HG02759 (cell line): ENCODE results near the gene TUBGCP6.
"Not testable (repeated sequence)": the region's sequence is repeated elsewhere in the genome, so short reads cannot be mapped to it uniquely, and the experiment has no call there.

Experiments
- ATAC-seq: cut with Tn5 transposase; IDR thresholded peaks from one replicate; pipeline ENCODE4 v1.9.1; 2021; ENCODE audit warnings: mild to moderate bottlenecking, moderate library complexity; ENCODE audit not compliant: unreplicated experiment

The TUBGCP6 gene

DNA sequence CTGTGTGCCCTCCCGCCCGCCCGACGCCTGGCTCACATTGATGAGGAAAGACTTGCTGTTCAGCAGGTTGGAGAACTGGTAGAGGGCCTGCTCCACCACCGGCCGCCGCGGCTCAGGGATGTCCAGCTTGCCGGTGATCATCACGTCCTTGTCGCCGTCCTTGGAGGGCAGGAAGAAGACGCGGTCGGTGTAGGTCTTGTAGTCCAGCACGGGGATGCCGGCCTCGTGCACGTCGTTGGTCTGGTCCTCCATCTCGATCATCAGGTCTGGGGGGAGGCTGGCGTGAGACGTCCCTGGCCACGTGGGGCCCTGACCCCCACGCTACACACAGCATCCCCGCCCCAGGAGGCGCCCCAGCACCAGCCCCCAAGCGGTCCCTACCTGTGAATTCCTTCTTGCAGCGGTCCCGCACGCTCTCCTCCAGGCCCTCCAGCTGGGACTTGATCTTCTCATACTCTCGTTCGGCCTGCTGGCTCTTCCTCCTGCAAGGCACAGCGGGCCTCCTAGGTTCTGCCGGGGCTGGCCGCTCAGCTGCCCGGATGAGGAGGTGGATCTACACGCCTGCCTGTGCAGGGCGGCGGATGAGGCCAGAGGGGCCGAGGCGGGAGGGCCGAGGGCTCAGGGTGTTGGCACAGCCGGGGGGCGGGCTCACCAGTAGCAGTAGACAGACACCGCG lies 36.0 kb upstream of the TUBGCP6 start:
- no peak for ATAC-seq

DNA sequence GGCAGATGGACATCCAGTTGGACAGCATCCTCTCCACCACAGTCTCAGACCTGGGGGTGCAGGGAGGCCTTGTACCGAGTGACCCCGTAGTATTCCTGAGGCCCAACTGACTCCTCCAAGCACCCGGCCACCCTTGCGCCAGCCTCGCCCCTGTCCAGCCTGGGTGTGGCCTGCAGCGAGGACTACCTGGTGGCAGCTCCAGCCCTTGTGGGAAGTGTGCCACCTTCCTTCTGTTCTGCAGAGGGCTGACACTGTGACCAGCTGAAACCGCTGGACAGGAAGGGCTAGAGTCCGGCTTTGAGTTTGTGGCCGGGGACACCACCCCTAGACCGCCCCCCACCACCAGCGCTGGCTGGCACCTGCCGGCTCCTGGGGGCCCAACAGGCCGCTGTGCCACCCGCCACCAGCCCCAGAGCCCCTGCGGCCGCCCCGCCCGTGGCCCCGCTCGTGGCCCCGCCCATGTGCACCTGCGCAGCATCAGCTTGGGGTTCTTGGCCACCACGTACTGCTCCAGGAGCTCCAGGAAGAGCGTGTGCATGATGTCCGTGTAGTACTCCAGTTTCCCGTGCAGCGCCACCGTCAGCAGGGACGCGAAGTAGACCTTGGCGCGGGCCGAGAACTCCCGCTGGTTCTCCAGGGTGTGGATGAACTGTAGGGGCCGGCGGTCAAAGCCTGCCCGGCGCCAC lies 35.3 kb upstream of the TUBGCP6 start:
- no peak for ATAC-seq

DNA sequence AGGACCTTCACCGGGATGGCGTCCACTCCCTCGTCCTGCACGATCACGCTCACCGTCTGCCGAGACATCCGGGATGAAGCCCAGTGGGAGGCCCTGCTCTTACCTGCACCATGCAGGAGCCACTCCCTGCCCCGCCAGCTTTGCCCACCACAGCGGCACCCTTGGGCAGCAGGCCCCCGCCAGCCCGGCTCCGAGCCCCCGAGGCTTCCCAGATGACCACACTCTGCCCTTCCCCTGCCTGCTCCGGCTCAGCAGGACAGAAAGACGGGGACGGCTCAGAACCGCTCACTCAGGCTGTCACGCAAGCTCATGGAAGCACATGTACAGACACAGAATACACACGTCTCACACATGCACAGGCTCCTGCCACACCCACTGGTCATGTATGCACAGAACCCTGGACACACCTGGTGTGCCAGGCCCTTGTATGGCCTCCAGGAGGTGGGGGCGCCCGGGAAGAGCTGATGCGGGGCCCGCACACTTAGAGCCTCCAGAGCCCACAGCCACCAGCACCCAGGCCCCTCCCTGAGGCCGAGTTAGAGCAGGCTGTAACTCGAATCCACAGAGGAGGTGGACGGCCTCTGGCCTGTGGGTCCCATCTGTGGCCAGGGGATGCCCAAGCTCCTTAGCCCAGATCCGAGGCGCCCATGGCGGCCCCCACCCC lies 34.3 kb upstream of the TUBGCP6 start:
- ATAC-seq = no peak

DNA sequence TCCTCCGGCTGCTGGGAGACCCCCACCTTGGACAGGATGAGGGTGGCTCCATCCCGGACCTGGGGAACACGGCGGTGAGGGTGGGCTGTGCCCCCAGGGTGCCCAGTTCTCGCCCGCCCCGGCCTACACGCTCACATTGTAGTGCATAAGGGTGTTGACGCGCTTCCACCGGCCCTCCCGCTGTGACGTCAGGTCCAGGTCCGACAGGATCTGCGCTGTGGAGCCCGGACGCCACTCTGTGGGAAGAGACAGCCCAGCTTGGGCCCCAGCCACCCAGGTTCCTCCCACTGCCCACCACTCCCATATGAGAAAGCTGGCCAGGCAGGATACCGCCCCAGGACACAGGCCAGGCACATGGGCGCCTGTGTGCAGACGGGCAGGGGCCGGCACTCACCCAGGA lies 33.6 kb upstream of the TUBGCP6 start:
- ATAC-seq = no peak

DNA sequence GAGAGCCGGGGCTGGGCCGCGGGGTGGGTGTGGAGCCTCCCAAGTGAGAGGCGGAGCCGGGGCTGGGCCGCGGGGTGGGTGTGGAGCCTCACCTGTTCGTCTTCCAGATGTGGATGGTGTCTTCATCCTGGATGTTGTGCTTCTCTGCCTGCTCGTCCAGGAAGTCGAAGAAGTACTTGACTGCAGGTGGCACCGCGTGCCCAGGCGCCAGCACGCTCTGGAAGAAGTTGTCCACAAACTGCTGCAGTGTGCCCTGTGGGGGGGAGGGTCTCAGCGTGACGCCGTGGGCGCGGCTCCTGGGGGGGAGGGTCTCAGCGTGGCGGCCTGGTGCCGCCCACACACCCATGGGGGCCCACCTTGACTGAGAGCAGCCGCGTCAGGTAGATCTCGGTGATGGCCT lies 32.9 kb upstream of the TUBGCP6 start:
- no peak for ATAC-seq

DNA sequence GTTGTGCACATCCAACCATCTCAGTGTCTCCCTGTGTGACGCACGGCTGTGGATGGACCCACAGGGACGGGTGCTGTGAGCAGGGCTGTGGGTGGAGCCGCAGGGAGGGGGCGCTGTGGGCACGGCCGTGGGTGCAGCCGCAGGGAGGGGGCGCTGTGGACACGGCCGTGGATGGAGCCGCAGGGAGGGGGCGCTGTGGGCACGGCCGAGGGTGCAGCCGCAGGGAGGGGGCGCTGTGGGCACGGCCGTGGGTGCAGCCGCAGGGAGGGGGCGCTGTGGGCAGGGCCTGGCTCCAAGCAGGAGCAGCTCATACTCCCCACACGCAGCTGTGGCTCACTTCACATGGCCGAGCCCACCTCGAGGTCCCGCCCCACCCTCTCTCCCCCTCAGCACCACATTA lies 31.3 kb upstream of the TUBGCP6 start:
- peak; percentile 71 for ATAC-seq

DNA sequence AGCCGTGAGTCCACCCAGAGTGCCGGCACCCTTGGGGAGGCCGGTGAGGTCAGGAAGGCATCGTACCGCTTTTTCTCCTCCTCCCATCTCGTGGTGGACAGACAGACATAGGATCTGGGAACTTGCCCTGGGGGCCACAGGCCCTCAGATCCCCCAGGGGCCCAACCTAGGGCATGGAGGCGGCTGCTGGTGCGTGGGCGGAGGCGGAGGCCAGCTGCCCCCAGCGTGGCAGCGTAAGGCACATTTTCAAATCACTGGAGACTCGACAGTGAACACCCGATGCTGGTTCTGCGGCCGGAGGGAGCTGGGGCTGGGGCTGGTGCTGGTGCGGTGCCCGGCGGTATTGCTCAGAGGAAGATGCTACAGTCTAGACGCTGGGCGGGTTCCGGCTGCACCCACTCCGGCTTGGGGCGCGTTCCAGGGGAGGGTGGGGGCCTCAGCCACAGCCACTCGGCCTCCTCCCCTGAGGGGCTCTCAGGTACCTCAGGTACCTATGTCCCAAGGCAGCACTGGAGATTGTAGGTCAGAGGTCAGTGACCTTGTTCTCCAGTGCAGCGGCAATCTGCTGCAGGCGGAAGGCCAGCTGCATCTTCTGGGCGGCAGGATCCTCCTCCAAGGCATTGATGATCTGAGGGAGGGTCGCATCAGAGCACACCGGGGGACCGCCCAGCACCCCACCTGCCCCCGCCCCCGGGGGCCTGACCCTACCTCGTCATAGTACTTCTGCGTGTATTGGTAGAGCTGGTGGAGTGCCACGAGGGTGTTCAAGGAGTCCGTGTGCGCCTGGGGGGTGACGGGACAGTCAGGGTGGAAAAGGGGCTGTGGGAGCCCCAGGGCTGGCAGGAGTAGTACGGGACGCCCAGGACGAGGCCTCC lies 30.6 kb upstream of the TUBGCP6 start:
- ATAC-seq = no peak

DNA sequence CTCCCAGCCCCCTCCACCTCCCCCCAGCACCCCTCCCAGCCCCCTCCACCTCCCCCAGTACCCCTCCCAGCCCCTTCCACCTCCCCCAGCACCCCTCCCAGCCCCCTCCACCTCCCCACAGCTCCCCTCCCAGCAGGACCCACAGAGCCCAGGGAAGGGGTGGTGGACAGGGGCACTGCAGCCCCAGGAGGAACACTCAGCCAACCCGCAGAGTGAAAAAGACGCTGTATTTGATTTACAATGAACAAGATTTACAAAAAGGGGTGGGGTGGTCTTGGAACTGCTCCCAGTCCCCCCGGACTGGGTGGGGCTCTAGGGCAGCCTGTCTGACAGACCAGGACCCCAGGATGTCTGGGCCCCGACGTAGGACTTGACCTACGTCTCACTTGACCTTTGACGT lies 29.9 kb upstream of the TUBGCP6 start:
- no peak for ATAC-seq

DNA sequence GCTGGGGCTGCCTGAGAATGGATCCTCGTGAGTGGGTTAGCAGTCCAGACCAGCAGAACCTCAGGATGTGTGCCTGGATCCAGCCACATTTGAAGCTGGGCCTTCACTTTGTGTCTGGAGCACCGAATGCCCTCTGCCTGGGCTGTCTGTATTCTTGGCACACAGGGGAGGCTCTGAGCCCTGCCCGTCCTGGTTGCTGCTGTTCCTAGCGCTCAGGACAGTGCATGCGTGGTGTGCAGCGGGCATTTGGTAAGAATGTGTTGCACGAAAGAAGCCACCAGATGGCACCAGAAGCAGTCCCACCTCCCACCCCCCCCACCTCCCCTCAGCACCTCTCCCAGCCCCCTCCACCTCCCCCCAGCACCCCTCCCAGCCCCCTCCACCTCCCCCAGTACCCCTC lies 29.5 kb upstream of the TUBGCP6 start:
- ATAC-seq = no peak

DNA sequence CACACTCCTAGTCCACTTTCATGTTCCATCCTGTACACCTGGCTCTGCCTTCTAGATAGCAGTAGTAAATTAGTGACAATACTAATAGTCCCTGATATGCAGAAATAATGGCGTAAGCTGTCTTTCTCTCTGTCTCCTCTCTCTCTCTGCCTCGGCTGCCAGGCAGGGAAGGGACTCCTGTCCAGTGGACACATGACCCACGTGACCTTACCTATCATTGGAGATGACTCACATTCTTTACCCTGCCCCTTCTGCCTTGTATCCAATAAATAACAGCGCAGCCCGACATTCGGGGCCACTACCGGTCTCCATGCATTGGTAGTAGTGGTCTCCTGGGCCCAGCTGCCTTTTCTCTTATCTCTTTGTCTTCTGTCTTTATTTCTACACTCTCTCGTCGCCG lies 29.0 kb upstream of the TUBGCP6 start:
- ATAC-seq = not testable (repeated sequence)

DNA sequence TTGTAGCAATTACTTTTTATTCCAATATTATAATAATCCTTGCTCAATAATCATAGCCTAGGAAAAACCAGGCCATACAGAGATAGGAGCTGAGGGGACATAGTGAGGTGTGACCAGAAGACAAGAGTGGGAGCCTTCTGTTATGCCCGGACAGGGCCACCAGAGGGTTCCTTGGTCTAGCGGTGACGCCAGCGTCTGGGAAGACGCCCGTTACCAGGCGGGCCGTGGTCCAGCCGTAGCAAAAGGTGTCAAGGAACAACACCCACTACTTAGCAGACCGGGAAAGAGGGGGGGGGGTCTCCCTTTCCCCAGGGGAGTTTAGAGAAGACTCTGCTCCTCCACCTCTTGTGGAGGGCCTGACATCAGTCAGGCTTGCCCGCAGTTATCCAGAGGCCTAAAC lies 28.5 kb upstream of the TUBGCP6 start:
- ATAC-seq = not testable (repeated sequence)

DNA sequence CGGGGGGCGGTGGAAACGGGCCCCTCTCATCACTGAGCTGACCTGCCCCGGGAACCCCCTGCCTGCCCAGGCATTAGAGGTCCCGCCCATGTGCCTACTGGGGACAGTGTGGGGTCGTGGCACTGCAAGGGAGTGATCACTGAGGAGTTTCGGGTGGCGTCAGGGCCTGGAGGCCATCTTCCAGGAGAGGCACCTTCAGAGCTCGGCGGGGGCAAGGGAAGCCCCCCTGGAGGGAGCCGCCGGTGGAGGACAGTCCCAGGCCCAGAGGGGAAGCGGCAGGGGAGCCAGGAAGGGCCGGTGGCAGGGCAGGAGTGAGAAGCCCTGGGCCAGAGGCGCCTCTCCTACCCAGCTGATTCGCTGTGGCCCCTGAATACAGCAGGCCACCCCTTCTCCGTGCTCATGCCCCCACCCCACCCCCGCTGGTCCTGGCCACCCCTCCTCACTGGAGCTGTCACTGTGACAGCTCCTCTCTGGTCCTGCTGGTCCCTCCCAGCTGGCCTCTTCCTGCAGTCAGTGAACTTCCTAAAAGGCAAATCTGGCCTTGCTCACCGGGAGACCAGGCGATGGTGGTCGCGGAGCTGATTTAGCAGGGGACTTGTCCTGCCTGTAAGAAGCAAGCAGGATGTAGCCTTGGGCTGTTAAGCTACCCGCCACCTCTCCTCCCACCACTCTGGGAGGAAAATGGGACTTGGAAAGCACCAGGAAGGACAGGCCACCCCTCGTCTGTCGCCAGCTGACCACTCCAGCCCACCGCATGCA lies 27.4 kb upstream of the TUBGCP6 start:
- no peak for ATAC-seq

DNA sequence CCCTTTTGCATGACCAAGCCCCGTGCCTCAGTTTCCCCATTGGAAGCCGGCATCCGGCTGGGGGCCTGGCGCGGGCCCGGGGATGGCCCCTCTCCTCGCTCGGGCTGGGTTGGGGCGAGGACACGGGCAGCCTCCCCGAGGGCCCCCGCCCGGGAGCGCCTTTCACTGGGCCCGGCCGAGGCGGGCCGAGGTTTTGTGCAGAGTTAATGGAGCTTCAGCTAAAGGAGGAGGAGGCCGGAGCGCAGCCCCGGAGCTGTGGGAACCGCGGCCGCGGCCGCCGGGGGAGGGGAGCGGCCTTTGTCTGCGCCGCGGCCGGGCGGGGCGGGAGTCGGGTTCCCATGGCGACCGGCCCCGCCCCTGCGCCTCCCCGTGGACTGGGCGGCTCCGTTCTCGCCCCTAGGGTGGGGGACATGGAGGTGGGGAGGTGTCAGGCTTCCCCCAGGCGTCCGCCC lies 26.7 kb upstream of the TUBGCP6 start:
- ATAC-seq = peak; percentile 34

DNA sequence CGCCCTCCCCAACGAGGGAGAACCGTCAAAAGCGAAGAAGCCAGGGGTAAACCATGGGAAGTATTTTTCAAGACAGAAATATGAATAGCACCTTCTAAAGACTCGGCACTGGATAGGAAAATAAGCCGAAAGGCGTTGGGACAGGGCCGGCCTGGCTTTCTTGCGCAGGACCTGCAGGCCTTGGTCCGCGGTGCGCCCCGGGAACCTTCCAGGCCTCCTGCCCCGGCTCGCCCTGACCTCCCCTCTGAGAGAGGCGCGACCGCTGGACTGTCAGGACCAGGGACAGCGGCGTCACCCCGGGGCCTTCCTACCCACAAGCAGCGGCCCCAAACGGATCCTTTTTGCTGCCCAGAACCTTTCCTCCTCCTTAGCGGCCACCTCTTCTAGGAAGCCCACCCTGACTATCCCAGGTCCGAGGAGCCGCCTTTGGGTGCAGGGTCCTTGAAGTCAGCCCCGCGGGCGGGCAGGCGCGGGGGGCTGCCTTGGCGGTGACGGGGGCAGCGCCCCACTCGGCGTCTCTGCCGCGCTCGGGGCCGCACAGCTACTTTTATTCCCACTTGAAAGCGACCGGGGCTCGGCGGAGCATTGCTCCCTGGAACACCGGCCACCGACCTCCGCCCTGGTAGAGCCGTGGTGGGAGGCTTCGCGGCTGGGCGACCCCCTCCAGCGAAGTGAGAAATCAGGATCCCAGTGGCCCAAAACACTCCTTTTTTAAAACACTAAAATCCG lies 26.0 kb upstream of the TUBGCP6 start:
- ATAC-seq = no peak

DNA sequence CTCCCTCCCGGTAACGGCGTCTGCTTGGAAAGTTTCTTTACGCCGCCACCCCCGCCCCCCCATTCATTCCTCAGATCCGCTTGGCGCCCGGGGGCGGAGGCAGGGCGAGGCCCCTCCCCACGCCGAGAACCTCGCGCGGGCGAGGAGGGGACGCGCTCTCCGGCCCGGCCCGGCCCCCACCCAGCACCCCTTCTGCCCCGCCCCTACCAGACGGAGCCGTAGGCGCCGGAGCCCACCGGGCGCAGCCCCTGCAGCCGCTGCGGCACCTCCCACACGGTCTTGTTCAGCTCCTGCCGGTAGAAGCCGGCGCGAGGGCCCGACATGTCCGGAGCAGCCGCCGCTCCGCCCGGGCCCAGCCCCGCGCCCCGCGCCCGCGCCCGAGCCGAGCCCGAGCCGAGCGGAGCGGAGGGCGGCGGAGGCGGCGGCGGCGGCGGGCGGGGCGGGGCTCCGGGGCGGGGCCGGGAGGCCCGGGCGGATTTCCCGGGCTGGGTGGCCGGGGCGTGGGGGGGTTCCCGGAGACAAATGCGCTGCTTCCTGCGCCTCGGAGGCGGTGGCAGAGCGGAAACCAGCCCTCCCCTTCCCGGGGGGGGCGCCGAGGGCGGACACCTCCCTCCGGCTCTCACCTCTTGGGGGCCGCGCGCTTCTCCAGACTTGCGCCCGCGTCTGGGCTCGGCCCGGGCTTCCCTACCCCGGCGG lies 25.3 kb upstream of the TUBGCP6 start, which contains the start of gene MAPK11:
MAPK11 (minus strand) TSS at position 411 of the 696 bp plus-strand sequence; CDS start at position 323, 88 bp downstream.
- ATAC-seq = peak; percentile 42

DNA sequence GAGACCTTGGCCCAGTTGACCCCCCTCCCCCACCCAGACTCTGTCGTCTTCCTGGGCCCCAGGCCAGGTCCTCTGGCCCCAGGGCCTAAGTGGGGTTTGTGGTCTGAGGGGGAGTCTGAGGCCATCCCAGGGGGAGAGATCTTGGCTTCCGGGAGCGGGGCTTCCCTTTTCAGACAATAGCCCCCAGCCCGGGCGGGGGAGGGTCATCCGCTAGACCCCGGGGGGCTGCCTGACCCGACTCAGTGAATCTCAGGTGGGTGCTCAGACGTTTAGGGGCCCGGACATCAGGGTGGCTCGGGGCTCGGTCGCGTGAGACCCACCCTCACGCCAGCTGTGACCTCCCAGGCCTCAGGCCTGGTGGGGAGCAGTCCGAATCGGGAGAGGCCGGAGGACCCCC lies 24.7 kb upstream of the TUBGCP6 start:
- no peak for ATAC-seq

DNA sequence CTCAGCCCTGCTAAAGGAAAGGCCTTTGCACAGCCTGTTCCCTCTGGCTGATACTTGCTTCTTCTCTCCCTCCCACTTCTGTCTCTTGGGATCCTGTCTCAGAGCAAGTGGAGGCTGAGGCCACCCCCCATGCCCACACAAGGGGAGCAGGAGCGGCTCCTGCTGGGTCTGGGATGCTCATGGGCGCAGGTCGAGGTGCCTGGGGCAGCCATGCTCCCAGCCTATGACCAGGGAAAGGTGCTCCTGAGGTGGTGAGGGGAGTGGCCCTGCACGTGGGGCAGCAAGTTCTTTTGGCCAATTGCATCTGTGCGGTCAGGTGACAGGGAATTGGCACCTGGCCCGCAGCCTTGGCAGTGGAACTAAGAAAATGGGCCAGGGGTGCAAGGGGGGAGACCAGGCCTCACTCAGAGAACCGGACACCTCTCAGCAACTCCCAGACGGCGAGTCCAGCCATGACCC lies 23.9 kb upstream of the TUBGCP6 start:
- ATAC-seq = no peak

DNA sequence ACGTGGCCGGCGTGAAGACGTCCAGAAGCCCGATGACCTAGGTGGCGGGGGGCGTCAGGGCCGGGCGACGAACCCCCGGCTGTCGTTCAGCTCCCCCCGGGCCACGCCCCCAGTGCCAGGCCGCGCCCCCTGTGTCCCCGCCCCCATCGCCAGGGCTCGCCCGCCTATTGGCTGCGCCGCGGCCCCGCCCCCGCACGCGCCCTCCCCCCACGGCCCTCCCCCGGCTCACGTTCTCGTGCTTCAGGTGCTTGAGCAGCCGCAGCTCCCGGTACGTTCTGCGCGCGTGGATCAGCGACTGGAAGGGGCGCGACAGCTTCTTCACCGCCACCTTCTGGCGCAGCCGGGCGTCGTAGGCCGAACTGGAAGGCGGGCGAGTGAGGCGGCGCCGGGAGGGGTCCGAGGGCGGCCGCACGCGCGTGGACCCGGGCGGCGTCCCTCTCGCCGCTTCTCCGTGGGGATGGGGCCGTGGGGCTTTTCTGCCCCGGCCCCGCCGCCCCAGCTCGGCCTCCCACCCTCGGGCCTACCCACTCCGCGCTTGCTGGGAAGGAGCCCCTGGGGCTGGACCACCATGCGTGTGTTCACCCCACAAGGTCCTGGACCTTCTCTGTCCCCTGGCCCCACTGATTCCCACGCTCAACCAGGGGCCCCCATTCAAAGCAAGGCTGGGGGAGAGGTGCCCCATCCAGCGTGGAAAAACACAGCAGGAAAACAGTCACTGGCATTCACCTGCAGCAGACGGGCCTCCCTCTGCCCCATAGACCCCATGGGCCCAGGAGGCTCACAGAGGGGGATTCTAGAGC lies 23.0 kb upstream of the TUBGCP6 start:
- ATAC-seq = no peak
